Dermis blood vessel endothelial cell (primary cell): ENCODE data around the gene CAPN13. TPM values are rescaled to one million over a fixed set of nuclear protein-coding genes. Genes with fewer than 3 reads are reported as not detected.

Source experiments
- DNase-seq: peaks from one replicate; pipeline ENCODE4 v3.0.0; 2010
- total RNA-seq: library from RNA; depleted of rRNA; stranded (reverse); fragments of >200 nt; gene quantifications from 2 replicates; pipeline ENCODE4 v1.2.3, GENCODE V29; 2014

Gene CAPN13
- total RNA-seq, 1 donor from 2014 or later: not detected

GRCh38 chr2:30721668-30722647 lies 85.3 kb downstream of the CAPN13 start:
- no peak for DNase-seq

DNA sequence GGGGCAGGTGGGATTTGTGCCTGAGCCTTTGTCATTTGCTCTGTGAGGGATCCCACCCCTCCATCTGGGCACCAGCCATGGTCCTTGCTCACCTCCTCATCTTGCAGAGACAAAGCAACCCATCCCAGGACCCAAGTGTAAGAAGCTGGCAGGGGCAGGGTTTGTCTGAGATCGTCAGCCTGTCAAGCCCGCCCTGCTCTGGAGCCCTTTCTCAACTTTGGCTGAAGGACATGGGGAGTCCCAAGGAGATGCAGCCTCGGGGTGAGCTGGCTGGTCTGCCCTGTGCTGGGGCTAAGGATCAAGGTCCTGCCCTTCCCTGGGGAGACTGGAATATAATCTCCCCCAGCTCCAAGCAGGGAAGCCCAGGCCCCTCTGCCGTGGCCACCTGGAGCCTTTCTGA lies 86.0 kb downstream of the CAPN13 start:
- no peak for DNase-seq

DNA sequence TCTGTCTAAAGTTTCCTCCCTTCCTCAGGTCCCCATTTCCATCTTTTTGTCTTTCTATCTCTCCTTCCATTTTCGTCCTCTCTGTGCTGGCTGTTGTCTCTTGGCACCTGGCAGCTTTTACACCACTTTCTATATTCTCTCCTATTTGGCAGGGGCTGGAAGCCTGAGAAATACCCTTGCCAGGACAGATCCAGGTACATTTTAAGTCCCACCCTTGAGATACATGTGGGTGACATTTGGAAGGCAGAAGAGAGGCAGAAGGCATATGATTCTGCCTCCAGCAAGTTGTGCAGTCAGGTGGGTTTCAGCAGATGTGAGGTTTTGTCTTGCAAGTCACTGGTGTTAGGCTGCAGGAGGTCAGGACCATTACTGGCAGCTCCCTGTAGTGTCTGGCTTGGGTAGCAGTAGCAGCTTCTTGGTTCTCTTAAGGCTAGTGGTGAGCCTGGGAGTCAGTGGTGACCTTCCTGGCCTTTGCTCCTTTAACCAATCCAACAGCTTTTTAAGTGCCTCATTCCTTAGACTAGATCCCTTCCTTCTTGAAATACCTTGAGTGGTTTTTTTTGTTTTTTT lies 90.1 kb downstream of the CAPN13 start:
- no peak for DNase-seq

DNA sequence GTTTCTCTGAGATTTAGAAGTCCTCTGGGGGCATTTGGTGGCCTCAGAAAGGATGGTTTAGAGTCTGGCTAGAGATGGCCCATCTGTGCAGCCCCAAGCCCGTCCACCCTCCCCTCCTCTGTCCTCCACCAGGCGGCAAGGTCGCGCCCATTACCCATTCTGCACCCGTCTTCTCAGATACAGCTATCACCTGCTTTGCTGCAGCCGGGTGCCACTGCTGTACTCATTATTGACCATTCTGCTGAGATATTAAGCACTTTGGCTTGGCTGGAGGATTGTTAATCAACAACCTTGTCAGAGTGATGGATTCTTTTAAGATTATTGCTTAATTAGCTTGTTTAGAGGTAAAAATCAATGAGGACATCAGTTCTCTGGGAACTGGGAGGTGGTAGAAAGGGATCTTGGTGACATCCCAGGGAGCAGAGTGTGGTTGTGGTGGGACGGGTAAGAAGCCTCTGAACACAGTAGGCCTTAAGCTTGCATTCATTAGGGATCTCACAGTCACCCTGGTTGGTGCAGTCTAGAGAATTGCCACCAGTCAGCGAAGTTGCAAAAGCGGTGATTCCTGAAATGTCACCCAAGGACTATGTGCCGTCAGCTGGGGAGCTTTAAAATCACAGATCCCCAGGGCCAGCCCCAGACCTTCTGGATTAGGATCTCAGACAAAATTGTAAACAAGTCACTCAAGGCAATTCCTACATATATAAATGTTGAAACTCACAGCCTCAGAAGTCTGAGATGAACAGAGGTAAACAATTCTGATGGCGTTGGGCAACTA lies 90.9 kb downstream of the CAPN13 start:
- no peak for DNase-seq

GRCh38 chr2:30714811-30715709 lies 92.2 kb downstream of the CAPN13 start:
- DNase-seq: peak; percentile 9

DNA sequence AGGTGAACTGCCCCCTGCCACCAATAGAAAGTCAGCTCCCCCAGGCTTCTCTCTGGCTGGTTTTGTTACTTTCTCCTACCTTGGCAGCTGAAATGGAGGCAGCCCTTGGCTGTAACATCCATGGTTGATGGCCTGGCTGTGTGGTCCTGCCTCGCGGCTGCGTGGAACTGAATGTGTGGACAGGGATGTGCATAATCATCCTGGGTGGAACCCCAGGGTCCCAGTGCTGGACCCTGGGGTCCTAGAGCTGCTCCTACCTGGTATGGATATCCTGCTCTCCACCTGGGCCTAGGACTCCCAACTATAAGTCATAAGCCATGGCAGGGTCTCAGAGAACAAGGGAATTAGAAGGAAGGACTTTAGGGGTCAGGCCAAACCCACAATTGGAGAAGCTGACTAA lies 93.5 kb downstream of the CAPN13 start:
- no peak for DNase-seq

DNA sequence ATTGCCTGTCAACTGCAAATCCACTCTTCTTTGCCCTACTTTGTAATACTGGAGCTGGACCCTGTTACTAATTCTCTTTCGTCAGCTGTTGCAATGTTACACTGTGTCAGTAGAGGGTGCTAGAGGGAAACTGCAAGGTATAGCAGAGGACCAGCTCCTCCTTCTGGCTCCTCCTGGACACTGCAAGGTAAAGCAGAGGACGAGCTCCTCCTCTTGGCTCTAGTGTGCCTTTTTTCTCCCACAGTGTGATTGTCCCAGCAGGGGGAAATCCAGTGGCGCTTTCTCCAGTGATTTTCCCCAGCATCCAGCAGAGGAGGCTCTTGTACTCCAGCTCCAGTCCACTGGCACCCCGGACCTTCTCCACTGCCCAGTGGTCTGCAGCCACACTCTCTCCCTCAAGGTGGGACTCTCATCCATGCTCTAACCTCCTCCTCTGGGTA lies 95.6 kb downstream of the CAPN13 start:
- peak; percentile 94 for DNase-seq

DNA sequence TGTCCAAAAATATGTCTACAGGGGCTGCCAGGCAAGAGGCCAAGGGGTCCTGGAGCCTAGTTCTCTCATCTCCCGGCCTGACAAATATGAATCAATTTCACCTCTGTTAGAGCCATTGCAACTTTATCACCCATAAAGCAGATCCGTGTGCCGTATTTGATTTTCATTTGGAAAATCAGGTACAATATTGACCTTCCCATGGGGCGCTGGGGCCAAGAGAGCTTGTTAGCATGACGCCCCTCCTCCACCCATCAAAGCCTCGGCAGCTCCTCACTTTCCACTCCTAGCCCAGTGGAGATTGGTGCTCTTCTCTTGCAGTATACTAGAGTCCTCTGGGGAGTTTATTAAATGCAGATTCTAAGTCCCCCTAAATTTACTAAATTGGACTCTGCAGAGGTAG lies 96.8 kb downstream of the CAPN13 start:
- no peak for DNase-seq

DNA sequence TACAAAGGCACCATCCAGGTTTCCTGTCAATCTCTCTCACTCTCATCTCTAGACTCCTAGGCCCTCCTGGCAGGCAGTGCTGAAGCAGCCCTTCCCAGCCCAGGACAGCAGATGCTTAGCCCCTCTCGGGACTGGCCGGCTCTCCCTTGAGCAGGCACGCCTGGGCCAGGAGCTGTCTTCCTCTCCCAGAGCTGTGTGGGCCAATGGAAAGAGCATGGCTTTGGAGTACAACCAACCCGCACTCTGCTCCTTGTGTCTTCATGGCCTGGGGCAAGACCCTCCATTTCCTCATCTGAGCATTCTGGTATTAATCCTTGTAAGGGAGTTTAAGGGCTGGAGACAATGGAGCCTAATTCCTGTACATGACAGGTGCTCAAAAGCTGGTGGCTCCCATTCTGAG lies 97.2 kb downstream of the CAPN13 start:
- DNase-seq: no peak

- no peak for DNase-seq
Measured at GRCh38 chr2:30709516-30709915, 97.7 kb downstream of the CAPN13 start.

DNA sequence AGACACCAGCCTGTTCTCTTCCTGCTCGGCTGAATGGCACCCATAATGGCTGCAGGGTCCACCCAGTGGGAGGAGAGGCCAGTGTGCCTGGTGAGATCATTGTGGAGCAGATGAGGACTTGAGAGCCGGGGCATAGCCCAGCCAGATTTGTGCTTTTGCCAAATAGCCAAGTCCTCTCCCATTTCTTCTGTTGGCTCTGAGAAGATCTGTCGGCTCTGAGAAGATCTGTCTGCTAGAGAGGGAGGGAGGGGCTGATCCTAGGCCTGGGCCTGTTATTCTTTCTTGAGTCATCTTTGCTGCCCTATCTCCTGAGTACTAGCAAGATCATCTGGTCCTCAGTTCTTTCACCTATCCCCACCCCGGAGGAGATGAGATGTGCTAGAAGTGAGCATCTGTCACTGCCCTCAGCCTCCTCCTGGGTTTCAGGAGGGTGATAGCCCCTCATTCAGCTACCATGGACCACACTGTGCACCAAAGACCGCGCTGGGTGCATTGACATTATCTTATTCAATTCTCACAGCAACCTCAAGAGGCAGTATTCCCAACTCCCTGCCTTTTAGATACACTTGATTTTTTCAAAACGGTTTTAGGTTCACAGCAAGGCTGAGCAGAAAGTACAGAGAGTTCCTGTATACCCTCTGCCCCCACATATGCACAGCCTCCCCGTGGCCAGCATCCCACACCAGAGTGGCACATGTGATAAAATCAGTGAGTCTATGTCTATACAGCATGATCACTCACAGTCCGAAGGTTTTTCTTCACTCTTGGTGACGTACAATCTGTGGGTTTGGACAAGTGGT lies 98.6 kb downstream of the CAPN13 start:
- DNase-seq: peak; percentile 39

DNA sequence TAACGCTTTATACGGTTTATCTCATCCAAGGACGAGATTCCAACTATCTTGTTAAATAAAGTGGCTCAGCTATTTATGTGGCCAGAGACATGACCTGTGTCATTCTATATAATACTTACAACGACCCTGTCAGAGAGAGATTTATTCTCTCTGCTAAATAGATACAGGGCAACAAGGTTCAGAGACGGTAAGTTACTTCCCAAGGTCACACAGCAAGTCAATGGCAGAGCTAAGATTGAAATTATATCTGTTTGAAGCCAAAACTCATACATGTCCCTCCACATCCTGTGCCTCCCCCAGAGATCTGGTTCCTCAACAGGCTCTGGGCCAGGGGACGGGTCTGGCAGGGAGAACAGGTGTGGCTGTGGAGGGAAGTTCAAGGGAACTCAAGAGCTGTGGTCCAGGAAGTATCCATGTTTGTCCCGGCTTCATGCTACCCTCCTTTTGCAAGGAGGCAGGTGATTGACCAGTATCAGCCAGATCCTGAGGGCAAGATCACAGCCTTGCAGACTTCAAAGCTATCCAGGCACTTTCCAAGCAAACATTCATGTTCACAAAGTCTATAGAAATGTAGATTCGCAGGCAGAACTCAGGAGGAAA lies 99.8 kb downstream of the CAPN13 start:
- DNase-seq: no peak

- DNase-seq: peak; percentile 74
Measured at GRCh38 chr2:30706534-30707303, 100.5 kb downstream of the CAPN13 start.

- DNase-seq: no peak
Measured at GRCh38 chr2:30705711-30706533, 101.3 kb downstream of the CAPN13 start.

DNA sequence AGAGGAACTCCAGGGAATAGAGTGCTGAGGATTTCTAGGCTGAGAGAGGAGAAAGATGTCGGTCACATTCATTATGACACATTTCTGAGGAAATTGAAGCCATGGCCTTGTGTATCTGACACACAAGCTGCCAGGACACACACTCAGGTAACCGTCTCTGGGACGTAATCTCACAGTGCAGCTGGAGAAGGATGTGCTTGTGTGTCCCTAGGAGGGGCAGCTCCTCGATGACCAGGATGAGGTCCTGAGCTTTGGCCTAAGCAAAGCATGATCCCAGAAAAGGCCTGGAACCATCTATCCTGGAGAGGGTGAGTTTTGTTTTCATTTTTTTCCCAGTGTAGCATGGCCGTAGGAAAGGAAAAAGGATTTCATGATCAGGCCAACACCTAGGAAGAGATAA lies 102.2 kb downstream of the CAPN13 start:
- no peak for DNase-seq

GRCh38 chr2:30704309-30705020 lies 102.8 kb downstream of the CAPN13 start:
- no peak for DNase-seq

- DNase-seq: no peak
Measured at GRCh38 chr2:30702694-30703093, 104.6 kb downstream of the CAPN13 start.

DNA sequence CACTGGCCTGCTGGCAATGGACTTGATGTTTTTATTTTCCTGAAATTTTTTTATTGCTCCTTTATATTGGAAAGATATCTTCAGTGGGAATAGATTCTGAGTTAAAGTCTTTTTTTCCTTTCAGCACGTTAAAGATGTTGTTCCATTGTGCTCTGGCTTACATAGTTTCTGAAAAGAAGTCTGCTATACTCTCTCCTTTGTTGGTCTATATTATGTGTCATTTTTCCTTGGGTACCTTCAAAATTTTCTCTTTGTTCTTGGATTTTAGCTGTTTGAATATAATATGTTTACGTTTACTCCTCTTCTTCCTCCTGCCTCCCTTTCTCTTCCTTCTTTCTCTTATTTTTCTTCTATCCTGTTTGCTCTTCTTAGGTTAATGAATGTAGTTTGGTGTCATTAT lies 105.5 kb downstream of the CAPN13 start:
- no peak for DNase-seq
